CD4-positive, alpha-beta memory T cell (primary cell): ENCODE results near the gene SBNO1. TPM values are rescaled to one million over a fixed set of nuclear protein-coding genes. Genes with fewer than 3 reads are reported as not detected.

ENCODE experiments used
- CTCF ChIA-PET: fragments of 350-600 bp; sonication (Branson Sonifier 250); formaldehyde crosslinking; loops from one replicate; lab custom pipeline; 2021; ENCODE audit warnings: inconsistent platforms; ENCODE audit not compliant: partially characterized antibody; lab: Charles Lee
- POLR2A ChIA-PET: fragments of 350-600 bp; sonication (Branson Sonifier 250); formaldehyde crosslinking; loops from one replicate; lab custom pipeline; 2021; ENCODE audit not compliant: partially characterized antibody; lab: Charles Lee
- DNase-seq, 5 donors: peaks; one replicate each; pipeline versions ENCODE4 v3.0.0 to v3.0.0-alpha.2; 2020 to 2022; ENCODE audit warnings: mixed read lengths in 1 of 5
- H3K27ac ChIP-seq: one replicate; pipeline ENCODE4 v1.7.0; 2013; ENCODE audit warnings: low read depth, low read length
- H3K27me3 ChIP-seq: 2 replicates; pipeline ENCODE4 v1.7.0; 2013; ENCODE audit warnings: mild to moderate bottlenecking, low read length, moderate library complexity; ENCODE audit not compliant: insufficient read depth
- H3K36me3 ChIP-seq: 2 replicates; pipeline ENCODE4 v1.7.0; 2013; ENCODE audit warnings: mild to moderate bottlenecking, low read length, moderate library complexity; ENCODE audit not compliant: insufficient read depth
- H3K4me1 ChIP-seq: 2 replicates; pipeline ENCODE4 v1.7.0; 2013; ENCODE audit warnings: mild to moderate bottlenecking, low read length, moderate library complexity; ENCODE audit not compliant: insufficient read depth
- H3K4me3 ChIP-seq, 2 donors: one replicate each; pipeline ENCODE4 v1.7.0; 2013; ENCODE audit warnings: low read length in 2 of 2, mild to moderate bottlenecking in 1 of 2
- H3K9me3 ChIP-seq, 2 donors: one replicate each; pipeline ENCODE4 v1.7.0; 2013; ENCODE audit warnings: low read length in 2 of 2, control low read depth in 1 of 2; ENCODE audit not compliant: control insufficient read depth in 1 of 2
- H3K27ac Mint-ChIP-seq, 7 donors: one replicate each; pipeline ENCODE4 v1.8.0; 2020 to 2021; ENCODE audit warnings: mixed read lengths in 7 of 7, mild to moderate bottlenecking in 6 of 7, inconsistent platforms in 3 of 7, moderate library complexity in 3 of 7
- H3K27me3 Mint-ChIP-seq, 2 donors: one replicate each; pipeline ENCODE4 v1.8.0; 2020 to 2021; ENCODE audit warnings: mixed read lengths in 2 of 2
- H3K36me3 Mint-ChIP-seq, 2 donors: one replicate each; pipeline ENCODE4 v1.8.0; 2020 to 2021; ENCODE audit warnings: mixed read lengths in 2 of 2, inconsistent platforms in 1 of 2, mild to moderate bottlenecking in 1 of 2
- H3K4me1 Mint-ChIP-seq, 4 donors: one replicate each; pipeline ENCODE4 v1.8.0; 2020 to 2021; ENCODE audit warnings: mixed read lengths in 4 of 4, mild to moderate bottlenecking in 1 of 4
- H3K4me3 Mint-ChIP-seq, 8 donors: one replicate each; pipeline ENCODE4 v1.8.0; 2020 to 2021; ENCODE audit warnings: mixed read lengths in 8 of 8, mild to moderate bottlenecking in 7 of 8, moderate library complexity in 6 of 8, inconsistent platforms in 3 of 8
- H3K9me3 Mint-ChIP-seq, 8 donors: one replicate each; pipeline ENCODE4 v1.8.0; 2020 to 2021; ENCODE audit warnings: mixed read lengths in 8 of 8, mild to moderate bottlenecking in 5 of 8, inconsistent platforms in 3 of 8, moderate library complexity in 1 of 8
- intact Hi-C: fragments of 100-400 bp; cut with micrococcal nuclease; formaldehyde crosslinking; loops from one replicate; pipeline ENCODE4 v1.15.1; 2023
- polyA plus RNA-seq, 2 donors: library from polyadenylated mRNA; unstranded; fragments of 300-500 nt; fragmentation: Illumina TruSeq; gene quantifications; one replicate each; pipeline ENCODE4 v1.2.3, GENCODE V29; 2021
- total RNA-seq, 2 experiments: library from RNA; stranded (reverse); gene quantifications; one replicate each; pipeline ENCODE4 v1.2.3, GENCODE V29; 2021

The SBNO1 gene
- total and polyA plus RNA-seq, 4 experiments from 2014 or later: 26.3 to 56.3 (median 47.0) TPM

- Histone ChIP-seq H3K27me3 (no peaks in the 10 kb centered on the region), H3K36me3 (peaks cover 22% of the 10 kb centered on the region), H3K4me3 (no peak overlapping the region), H3K27ac (no peak overlapping the region), H3K9me3 (no peaks in the 10 kb centered on the region), H3K4me1 (no peaks in the 10 kb centered on the region)
- no peak overlapping the region for H3K27ac Mint-ChIP-seq
- no peaks in the 10 kb centered on the region for H3K27me3 Mint-ChIP-seq
- CTCF ChIA-PET: interaction anchor here (0.9 kb wide), 1 partner anchor 15 kb away, joined by 3 read pairs; no protein-coding TSS in a partner anchor
- H3K4me1 Mint-ChIP-seq: no peaks in the 10 kb centered on the region
- peaks cover 13 to 33% of the 10 kb centered on the region in 2 donors for H3K36me3 Mint-ChIP-seq
- no peaks in the 10 kb centered on the region for H3K9me3 Mint-ChIP-seq
- intact Hi-C loops: no loop called here
- POLR2A ChIA-PET: no interaction called here
- H3K4me3 Mint-ChIP-seq: no peak overlapping the region
- DNase-seq: no peak
Measured at GRCh38 chr12:123289911-123290310, 74.7 kb downstream of the SBNO1 start.

DNA sequence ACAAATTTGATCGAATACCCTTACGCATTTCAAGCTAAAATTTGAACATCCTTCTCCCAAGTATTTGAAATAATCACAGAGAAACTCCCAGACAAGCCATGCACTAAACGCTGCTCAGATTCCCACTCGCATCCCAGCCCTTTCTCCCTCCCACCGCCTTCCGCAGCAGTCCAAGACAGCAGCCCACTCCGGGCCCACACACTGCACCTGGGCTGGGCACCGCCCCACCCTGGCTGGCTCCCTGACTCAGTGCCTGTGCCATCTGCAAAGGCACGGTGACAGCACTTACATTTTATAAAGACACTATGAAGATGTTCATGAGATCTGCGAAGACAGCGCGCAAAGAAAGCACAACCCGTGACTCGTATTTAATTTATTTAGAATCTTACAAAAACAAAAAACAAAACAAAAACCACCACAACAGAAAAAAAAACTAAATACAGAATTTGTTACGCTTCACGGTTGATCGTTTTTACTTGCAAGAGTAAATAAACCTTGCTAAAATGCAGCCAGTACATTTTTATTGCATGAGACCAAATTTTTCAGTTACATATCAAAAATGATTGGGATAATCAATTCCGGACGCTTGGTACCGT is 75.8 kb downstream of the SBNO1 start:
- Histone ChIP-seq H3K27me3 (no peaks in the 10 kb centered on the region), H3K36me3 (peaks cover 17% of the 10 kb centered on the region), H3K4me3 (no peak overlapping the region), H3K9me3 (no peaks in the 10 kb centered on the region), H3K4me1 (no peaks in the 10 kb centered on the region), H3K27ac (no peak overlapping the region)
- Mint-ChIP-seq H3K9me3 (no peaks in the 10 kb centered on the region), H3K27me3 (no peaks in the 10 kb centered on the region), H3K4me3 (no peak overlapping the region), H3K27ac (peak overlapping the region in 1 of 7 donors; percentile 29), H3K36me3 (peaks cover 5 to 25% of the 10 kb centered on the region in 2 donors), H3K4me1 (no peaks in the 10 kb centered on the region)
- CTCF ChIA-PET: no interaction called here
- DNase-seq: no peak
- POLR2A ChIA-PET: no interaction called here
- intact Hi-C loops: no loop called here

DNA sequence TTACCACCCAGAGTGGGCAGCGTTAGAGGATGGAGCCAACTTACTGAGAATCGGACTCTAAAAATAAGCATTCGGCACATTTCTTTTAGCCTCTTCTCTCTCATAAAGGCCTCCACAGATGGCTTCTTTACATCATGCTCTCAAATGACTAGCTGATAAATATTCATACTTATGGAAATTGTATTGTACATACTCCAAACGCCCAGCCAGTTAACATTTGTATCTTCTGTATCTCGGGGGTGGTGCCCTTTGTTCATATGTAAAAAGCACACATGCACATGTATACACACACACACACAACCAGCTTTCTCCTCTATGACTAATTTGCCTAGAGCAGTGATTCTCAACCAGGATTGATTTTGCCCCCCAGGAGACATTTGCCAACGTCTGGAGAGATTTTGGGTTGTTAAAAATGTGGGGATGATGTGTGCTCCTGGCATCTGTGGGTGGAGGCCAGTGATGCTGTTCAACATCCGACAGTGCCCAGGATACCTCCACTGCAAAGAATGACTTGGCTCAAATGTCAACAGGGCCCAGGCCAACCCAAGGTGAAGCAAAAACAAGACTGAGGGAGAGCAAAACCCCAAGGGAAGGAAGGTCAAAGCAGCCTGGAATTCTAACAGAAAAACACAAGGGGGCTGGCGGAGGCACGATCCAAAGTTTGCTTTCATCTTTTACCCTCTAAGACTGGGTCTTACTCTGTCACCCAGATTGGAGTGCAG is 77.8 kb downstream of the SBNO1 start:
- no peaks in the 10 kb centered on the region for H3K4me1 Mint-ChIP-seq
- H3K27ac ChIP-seq: no peak overlapping the region
- no peaks in the 10 kb centered on the region for H3K27me3 ChIP-seq
- H3K4me3 ChIP-seq: no peak overlapping the region
- H3K9me3 Mint-ChIP-seq: no peaks in the 10 kb centered on the region
- peak overlapping the region in 2 of 7 donors; percentile 12 to 48 for H3K27ac Mint-ChIP-seq
- H3K4me3 Mint-ChIP-seq: no peak overlapping the region
- no peaks in the 10 kb centered on the region for H3K4me1 ChIP-seq
- no peaks in the 10 kb centered on the region for H3K27me3 Mint-ChIP-seq
- H3K9me3 ChIP-seq: no peaks in the 10 kb centered on the region
- H3K36me3 ChIP-seq: peaks cover 6% of the 10 kb centered on the region
- DNase-seq: no peak
- intact Hi-C loops: no loop called here
- POLR2A ChIA-PET: no interaction called here
- peaks cover 0 to 14% of the 10 kb centered on the region in 2 donors for H3K36me3 Mint-ChIP-seq
- CTCF ChIA-PET: no interaction called here

GRCh38 chr12:123284669-123285068 is 80.0 kb downstream of the SBNO1 start:
- no peak overlapping the region for H3K27ac ChIP-seq
- Mint-ChIP-seq H3K27ac (no peak overlapping the region), H3K9me3 (no peaks in the 10 kb centered on the region), H3K4me3 (no peak overlapping the region), H3K27me3 (no peaks in the 10 kb centered on the region), H3K4me1 (no peaks in the 10 kb centered on the region), H3K36me3 (peaks cover 0 to 7% of the 10 kb centered on the region in 2 donors)
- CTCF ChIA-PET: no interaction called here
- no peak overlapping the region for H3K4me3 ChIP-seq
- no peaks in the 10 kb centered on the region for H3K4me1 ChIP-seq
- H3K36me3 ChIP-seq: no peaks in the 10 kb centered on the region
- POLR2A ChIA-PET: interaction anchor here (0.6 kb wide), 1 partner anchor 249 kb away, joined by 3 read pairs; the partner anchor contains the start of gene RILPL1
- H3K27me3 ChIP-seq: no peaks in the 10 kb centered on the region
- DNase-seq: no peak
- intact Hi-C loops: no loop called here
- H3K9me3 ChIP-seq: no peaks in the 10 kb centered on the region

DNA sequence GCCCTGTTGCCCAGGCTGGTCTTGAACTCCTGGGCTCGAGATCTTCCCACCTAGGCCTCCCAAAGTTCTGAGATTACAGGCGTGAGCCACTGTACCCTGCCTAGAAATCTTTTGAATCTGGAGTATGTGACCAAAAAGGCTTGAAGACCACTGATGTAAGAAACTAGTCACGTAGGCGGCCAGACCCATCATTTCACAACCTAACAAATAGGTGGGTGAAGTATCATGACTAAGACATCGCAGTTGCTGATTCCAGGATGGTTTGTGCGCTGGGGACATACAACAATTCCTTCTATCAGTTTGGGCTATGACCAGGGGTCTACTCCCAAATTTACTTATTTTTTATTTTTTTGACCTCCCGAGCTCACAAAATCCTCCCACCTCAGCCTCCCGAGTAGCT is 81.2 kb downstream of the SBNO1 start:
- H3K27me3 Mint-ChIP-seq: no peaks in the 10 kb centered on the region
- Histone ChIP-seq H3K4me3 (no peak overlapping the region), H3K27ac (no peak overlapping the region), H3K36me3 (no peaks in the 10 kb centered on the region), H3K27me3 (no peaks in the 10 kb centered on the region), H3K4me1 (no peaks in the 10 kb centered on the region), H3K9me3 (no peaks in the 10 kb centered on the region)
- H3K9me3 Mint-ChIP-seq: no peaks in the 10 kb centered on the region
- H3K4me1 Mint-ChIP-seq: no peaks in the 10 kb centered on the region
- CTCF ChIA-PET: no interaction called here
- no peak overlapping the region for H3K4me3 Mint-ChIP-seq
- no peaks in the 10 kb centered on the region for H3K36me3 Mint-ChIP-seq
- intact Hi-C loops: no loop called here
- POLR2A ChIA-PET: no interaction called here
- no peak for DNase-seq
- H3K27ac Mint-ChIP-seq: no peak overlapping the region

GRCh38 chr12:123282111-123282510 is 82.5 kb downstream of the SBNO1 start:
- no peaks in the 10 kb centered on the region for H3K9me3 Mint-ChIP-seq
- no peak for DNase-seq
- ChIA-PET CTCF (no interaction called here), POLR2A (no interaction called here)
- no peak overlapping the region for H3K27ac Mint-ChIP-seq
- intact Hi-C loops: no loop called here
- no peaks in the 10 kb centered on the region for H3K27me3 ChIP-seq
- no peak overlapping the region for H3K4me3 Mint-ChIP-seq
- H3K36me3 Mint-ChIP-seq: no peaks in the 10 kb centered on the region
- H3K4me1 ChIP-seq: no peaks in the 10 kb centered on the region
- H3K36me3 ChIP-seq: no peaks in the 10 kb centered on the region
- H3K27ac ChIP-seq: no peak overlapping the region
- peaks cover 0 to 3% (median 0%) of the 10 kb centered on the region in 4 donors for H3K4me1 Mint-ChIP-seq
- no peak overlapping the region for H3K4me3 ChIP-seq
- H3K27me3 Mint-ChIP-seq: no peaks in the 10 kb centered on the region
- no peaks in the 10 kb centered on the region for H3K9me3 ChIP-seq

DNA sequence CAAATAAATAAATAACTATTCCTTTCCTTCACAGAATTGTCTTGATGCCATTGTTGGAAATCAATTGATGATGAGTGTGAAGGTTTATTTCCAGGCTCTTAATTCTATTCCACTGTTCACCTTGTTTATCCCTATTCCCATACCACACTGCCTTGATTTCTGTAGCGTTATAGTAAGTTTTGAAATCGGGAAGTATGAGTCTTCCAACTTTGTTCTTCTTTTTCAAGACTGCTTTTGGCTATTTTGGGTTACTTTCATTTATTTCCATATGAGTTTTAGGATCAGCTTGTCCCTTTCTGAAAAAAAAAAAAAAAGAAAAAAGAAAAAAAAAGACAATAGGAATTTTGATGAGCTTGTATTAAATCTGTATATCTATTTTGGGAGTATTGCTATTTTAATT is 83.7 kb downstream of the SBNO1 start:
- Histone ChIP-seq H3K27ac (no peak overlapping the region), H3K4me3 (no peak overlapping the region), H3K9me3 (no peaks in the 10 kb centered on the region), H3K36me3 (no peaks in the 10 kb centered on the region), H3K4me1 (no peaks in the 10 kb centered on the region), H3K27me3 (no peaks in the 10 kb centered on the region)
- ChIA-PET POLR2A (no interaction called here), CTCF (interaction anchor here (0.6 kb wide), 1 partner anchor 1028 kb away, joined by 3 read pairs; no protein-coding TSS in a partner anchor)
- Mint-ChIP-seq H3K27ac (no peak overlapping the region), H3K36me3 (no peaks in the 10 kb centered on the region), H3K4me1 (peaks cover 0 to 3% (median 0%) of the 10 kb centered on the region in 4 donors), H3K9me3 (no peaks in the 10 kb centered on the region), H3K4me3 (no peak overlapping the region), H3K27me3 (no peaks in the 10 kb centered on the region)
- intact Hi-C loops: no loop called here
- no peak for DNase-seq
